ENCODE data around the gene GADD45B. TPM values are rescaled to one million over a fixed set of nuclear protein-coding genes. Genes with fewer than 3 reads are reported as not detected.

Gene GADD45B
- total RNA-seq, 2 donors from 2014 or later: 16.5 to 23.6 TPM

DNA sequence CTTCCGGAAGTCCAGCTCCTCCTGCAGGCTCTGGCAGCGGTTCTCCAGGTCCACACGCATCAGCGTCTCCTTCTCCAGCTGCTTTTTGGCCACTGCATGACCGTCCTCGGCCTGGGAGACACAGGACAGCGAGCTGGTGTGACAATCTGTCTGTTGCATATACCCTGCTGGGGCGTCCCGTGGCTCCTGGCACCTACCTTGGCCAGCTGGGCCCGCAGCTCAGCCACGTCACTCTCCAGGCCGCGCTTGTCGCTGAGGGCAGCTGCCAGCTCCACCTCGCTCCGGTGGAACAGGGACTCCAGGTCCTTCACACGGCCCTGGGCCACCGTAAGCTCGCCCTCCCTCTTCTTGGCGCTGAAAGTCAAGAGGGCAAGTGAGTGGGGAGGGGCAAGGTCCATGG is 37.7 kb upstream of the GADD45B start:
- no peak for DNase-seq
- no peak overlapping the region for H3K9ac ChIP-seq (ENCODE audit: extremely low read depth, low read length, poor library complexity, severe bottlenecking)
- no peak overlapping the region for H3K27ac ChIP-seq (ENCODE audit: low read depth, low read length)
- no peak for TF ChIP-seq CTCF (conservative IDR thresholded peaks at IDR 0.05)
- 92 to 95% methylated on average over 13 to 20 of the region's 20 CpGs for WGBS, 2 experiments (ENCODE audit: insufficient coverage in 1 of 2, insufficient read length in 1 of 2)
- Mint-ChIP-seq H3K9me3 (no peaks in the 10 kb centered on the region), H3K4me3 (no peak overlapping the region), H3K27ac (no peak overlapping the region), H3K27me3 (ENCODE audit: insufficient read depth) (no peaks in the 10 kb centered on the region), H3K4me1 (no peaks in the 10 kb centered on the region), H3K36me3 (ENCODE audit: low read depth) (peaks cover 29% of the 10 kb centered on the region)
- H3K4me3 ChIP-seq (ENCODE audit: low read length): no peak overlapping the region
- H3K27me3 ChIP-seq (ENCODE audit: control insufficient read depth, insufficient read depth, low read length, poor library complexity, severe bottlenecking): no peaks in the 10 kb centered on the region
- H3K9me3 ChIP-seq (ENCODE audit: control insufficient read depth, low read length): no peaks in the 10 kb centered on the region
- H3K36me3 ChIP-seq (ENCODE audit: control insufficient read depth, insufficient read depth, low read length): peaks cover 29% of the 10 kb centered on the region
- no peaks in the 10 kb centered on the region for H3K4me1 ChIP-seq (ENCODE audit: control insufficient read depth, insufficient read depth, low read length)

DNA sequence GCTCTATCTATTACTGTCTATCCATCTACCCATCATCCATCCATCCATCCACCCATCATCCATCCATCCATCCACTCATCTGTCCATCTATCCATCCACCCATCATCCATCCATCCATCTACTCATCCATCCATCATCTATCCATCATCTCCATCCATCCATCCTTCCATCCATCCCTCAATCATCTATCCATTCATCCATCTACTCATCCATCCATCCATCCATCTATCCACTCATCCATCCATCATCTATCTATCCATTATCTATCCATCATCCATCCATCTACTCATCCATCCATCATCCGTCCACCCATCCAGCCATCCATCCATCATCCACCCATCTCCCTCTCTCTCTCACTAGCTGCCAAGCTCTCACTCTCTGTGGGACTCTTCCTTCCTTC is 35.4 kb upstream of the GADD45B start:
- TF ChIP-seq CTCF (conservative IDR thresholded peaks at IDR 0.05): no peak
- no peak overlapping the region for H3K4me3 ChIP-seq (ENCODE audit: low read length)
- H3K9me3 ChIP-seq (ENCODE audit: control insufficient read depth, low read length): no peaks in the 10 kb centered on the region
- no peak overlapping the region for H3K27ac ChIP-seq (ENCODE audit: low read depth, low read length)
- WGBS, 2 experiments (ENCODE audit: insufficient coverage in 1 of 2, insufficient read length in 1 of 2): 83 to 95% methylated on average over 1 of the region's 1 CpG
- Mint-ChIP-seq H3K36me3 (ENCODE audit: low read depth) (peaks cover 27% of the 10 kb centered on the region), H3K4me3 (no peak overlapping the region), H3K9me3 (no peaks in the 10 kb centered on the region), H3K27me3 (ENCODE audit: insufficient read depth) (no peaks in the 10 kb centered on the region), H3K27ac (no peak overlapping the region), H3K4me1 (no peaks in the 10 kb centered on the region)
- no peaks in the 10 kb centered on the region for H3K4me1 ChIP-seq (ENCODE audit: control insufficient read depth, insufficient read depth, low read length)
- H3K27me3 ChIP-seq (ENCODE audit: control insufficient read depth, insufficient read depth, low read length, poor library complexity, severe bottlenecking): no peaks in the 10 kb centered on the region
- no peak for DNase-seq
- no peak overlapping the region for H3K9ac ChIP-seq (ENCODE audit: extremely low read depth, low read length, poor library complexity, severe bottlenecking)
- H3K36me3 ChIP-seq (ENCODE audit: control insufficient read depth, insufficient read depth, low read length): peaks cover 28% of the 10 kb centered on the region

DNA sequence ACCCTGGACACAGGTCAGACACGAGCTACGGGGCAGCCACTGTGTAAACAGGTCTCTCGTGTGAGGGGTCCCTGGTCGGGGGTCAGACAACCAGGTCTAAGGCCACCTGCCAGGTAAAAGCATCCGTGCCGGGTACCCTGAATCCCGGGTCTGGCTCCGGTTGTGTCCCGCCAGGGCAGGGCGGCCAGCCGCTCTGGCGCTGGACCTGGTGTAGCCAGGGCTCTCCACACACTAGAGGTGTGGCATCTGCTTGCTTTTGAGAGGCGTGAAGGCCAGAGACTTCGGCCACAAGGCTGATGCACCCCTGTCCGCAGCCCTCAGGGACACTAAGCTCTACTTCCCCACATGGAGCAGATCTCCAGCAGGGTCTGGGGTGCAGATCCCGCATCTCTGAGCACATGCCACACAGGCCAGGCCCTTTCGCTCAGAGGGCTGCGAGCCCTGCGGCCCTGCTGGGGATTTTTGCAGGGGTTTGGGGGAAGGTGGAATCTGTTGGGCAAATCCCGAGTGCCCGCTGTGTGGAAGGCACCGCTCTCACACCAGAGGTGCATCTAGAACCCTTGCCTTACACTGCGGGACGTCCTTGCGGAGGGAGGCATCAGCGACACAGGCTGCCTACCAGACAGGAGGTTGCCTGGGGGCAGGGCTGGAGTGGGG is 34.7 kb upstream of the GADD45B start:
- no peak overlapping the region for H3K9ac ChIP-seq (ENCODE audit: extremely low read depth, low read length, poor library complexity, severe bottlenecking)
- DNase-seq: no peak
- no peaks in the 10 kb centered on the region for H3K27me3 ChIP-seq (ENCODE audit: control insufficient read depth, insufficient read depth, low read length, poor library complexity, severe bottlenecking)
- WGBS, 2 experiments (ENCODE audit: insufficient coverage in 1 of 2, insufficient read length in 1 of 2): 96% methylated on average over 19 to 26 of the region's 26 CpGs
- Mint-ChIP-seq H3K27me3 (ENCODE audit: insufficient read depth) (no peaks in the 10 kb centered on the region), H3K4me1 (no peaks in the 10 kb centered on the region), H3K9me3 (no peaks in the 10 kb centered on the region), H3K36me3 (ENCODE audit: low read depth) (peaks cover 25% of the 10 kb centered on the region), H3K4me3 (no peak overlapping the region), H3K27ac (no peak overlapping the region)
- no peak overlapping the region for H3K4me3 ChIP-seq (ENCODE audit: low read length)
- H3K36me3 ChIP-seq (ENCODE audit: control insufficient read depth, insufficient read depth, low read length): peaks cover 28% of the 10 kb centered on the region
- no peak for TF ChIP-seq CTCF (conservative IDR thresholded peaks at IDR 0.05)
- H3K27ac ChIP-seq (ENCODE audit: low read depth, low read length): no peak overlapping the region
- H3K4me1 ChIP-seq (ENCODE audit: control insufficient read depth, insufficient read depth, low read length): no peaks in the 10 kb centered on the region
- no peaks in the 10 kb centered on the region for H3K9me3 ChIP-seq (ENCODE audit: control insufficient read depth, low read length)
